Activated T-helper 1 cell treated with anti-CD3 and anti-CD28 coated beads, Interleukin-12 subunit alpha, Interleukin-12 subunit beta, Interleukin-2, Interleukin-4 antibody, amounts not matched to agents 30 ng/mL and 10 ng/mL and 1 ng/mL, durations not matched to agents 14 hours and 24 hours and 36 hours (primary cell): ENCODE measurements around the gene ZHX3. TPM values are rescaled to one million over a fixed set of nuclear protein-coding genes. Genes with fewer than 3 reads are reported as not detected.

Source experiments
- DNase-seq: peaks from one replicate; pipeline ENCODE4 v3.0.0; 2021; ENCODE audit warnings: low spot score
- H3K27ac Mint-ChIP-seq: one replicate; pipeline ENCODE4 v1.8.0; 2021; ENCODE audit warnings: mild to moderate bottlenecking, mixed read lengths
- H3K27me3 Mint-ChIP-seq: one replicate; pipeline ENCODE4 v1.8.0; 2022; ENCODE audit warnings: mild to moderate bottlenecking, moderate library complexity, mixed read lengths; ENCODE audit not compliant: insufficient read depth
- H3K36me3 Mint-ChIP-seq: one replicate; pipeline ENCODE4 v1.8.0; 2021; ENCODE audit warnings: low read depth, mixed read lengths
- H3K4me1 Mint-ChIP-seq: one replicate; pipeline ENCODE4 v1.8.0; 2021; ENCODE audit warnings: low read depth, mixed read lengths
- H3K4me3 Mint-ChIP-seq: one replicate; pipeline ENCODE4 v1.8.0; 2021; ENCODE audit warnings: mild to moderate bottlenecking, moderate library complexity, mixed read lengths
- H3K9me3 Mint-ChIP-seq: one replicate; pipeline ENCODE4 v1.8.0; 2021; ENCODE audit warnings: mixed read lengths
- intact Hi-C: fragments of 100-400 bp; cut with micrococcal nuclease; formaldehyde crosslinking; loops from one replicate; pipeline ENCODE4 v1.15.1; 2024
- total RNA-seq: library from RNA; stranded (reverse); gene quantifications from 2 replicates; pipeline ENCODE4 v1.2.3, GENCODE V29; 2022

ZHX3 gene
- total RNA-seq, 1 donor from 2014 or later, result 9.5 TPM

- H3K4me3 Mint-ChIP-seq, result no peak overlapping the region
- intact Hi-C loops, result no loop called here
Observed at GRCh38 chr20:41185013-41185757, 132.3 kb downstream of the ZHX3 start.

GRCh38 chr20:41183831-41184230 is 133.7 kb downstream of the ZHX3 start:
- H3K9me3 Mint-ChIP-seq, result no peaks in the 10 kb centered on the region
- no peak for DNase-seq
- no peak overlapping the region for H3K4me3 Mint-ChIP-seq
- H3K36me3 Mint-ChIP-seq, result peaks cover 2% of the 10 kb centered on the region
- peaks cover 9% of the 10 kb centered on the region for H3K4me1 Mint-ChIP-seq
- no peak overlapping the region for H3K27ac Mint-ChIP-seq
- no peaks in the 10 kb centered on the region for H3K27me3 Mint-ChIP-seq
- intact Hi-C loops, result no loop called here

More at GRCh38 chr20:41185013-41185757, 132.3 kb downstream of the ZHX3 start:
- H3K9me3 Mint-ChIP-seq, result peaks cover 9% of the 10 kb centered on the region
- no peaks in the 10 kb centered on the region for H3K27me3 Mint-ChIP-seq
- H3K36me3 Mint-ChIP-seq, result peaks cover 2% of the 10 kb centered on the region
- DNase-seq, result no peak
- peaks cover 9% of the 10 kb centered on the region for H3K4me1 Mint-ChIP-seq
- H3K27ac Mint-ChIP-seq, result no peak overlapping the region

- H3K36me3 Mint-ChIP-seq, result peaks cover 2% of the 10 kb centered on the region
- intact Hi-C loops, result no loop called here
- no peak overlapping the region for H3K4me3 Mint-ChIP-seq
- H3K4me1 Mint-ChIP-seq, result peaks cover 9% of the 10 kb centered on the region
- H3K27ac Mint-ChIP-seq, result no peak overlapping the region
- no peaks in the 10 kb centered on the region for H3K27me3 Mint-ChIP-seq
- no peaks in the 10 kb centered on the region for H3K9me3 Mint-ChIP-seq
- no peak for DNase-seq
Observed at GRCh38 chr20:41183391-41183790, 134.1 kb downstream of the ZHX3 start.

GRCh38 chr20:41182296-41183212 is 135.0 kb downstream of the ZHX3 start:
- H3K36me3 Mint-ChIP-seq, result peaks cover 2% of the 10 kb centered on the region
- no peak for DNase-seq
- H3K27ac Mint-ChIP-seq, result no peak overlapping the region
- peaks cover 9% of the 10 kb centered on the region for H3K4me1 Mint-ChIP-seq
- no peaks in the 10 kb centered on the region for H3K9me3 Mint-ChIP-seq
- intact Hi-C loops, result no loop called here
- no peaks in the 10 kb centered on the region for H3K27me3 Mint-ChIP-seq
- no peak overlapping the region for H3K4me3 Mint-ChIP-seq

GRCh38 chr20:41181567-41181966 is 136.0 kb downstream of the ZHX3 start:
- no peak for DNase-seq
- intact Hi-C loops, result no loop called here
- H3K27ac Mint-ChIP-seq, result no peak overlapping the region
- H3K4me1 Mint-ChIP-seq, result peaks cover 9% of the 10 kb centered on the region
- H3K4me3 Mint-ChIP-seq, result no peak overlapping the region
- no peaks in the 10 kb centered on the region for H3K27me3 Mint-ChIP-seq
- no peaks in the 10 kb centered on the region for H3K9me3 Mint-ChIP-seq
- H3K36me3 Mint-ChIP-seq, result peaks cover 4% of the 10 kb centered on the region

GRCh38 chr20:41180599-41181333 is 136.8 kb downstream of the ZHX3 start:
- Mint-ChIP-seq H3K9me3 (no peaks in the 10 kb centered on the region), H3K4me1 (peaks cover 9% of the 10 kb centered on the region), H3K36me3 (peaks cover 12% of the 10 kb centered on the region), H3K27ac (no peak overlapping the region), H3K27me3 (no peaks in the 10 kb centered on the region), H3K4me3 (no peak overlapping the region)
- intact Hi-C loops, result no loop called here
- DNase-seq, result no peak

- no peaks in the 10 kb centered on the region for H3K27me3 Mint-ChIP-seq
- peaks cover 9% of the 10 kb centered on the region for H3K4me1 Mint-ChIP-seq
- no peak overlapping the region for H3K4me3 Mint-ChIP-seq
- DNase-seq, result no peak
- intact Hi-C loops, result no loop called here
- H3K36me3 Mint-ChIP-seq, result peaks cover 14% of the 10 kb centered on the region
- H3K27ac Mint-ChIP-seq, result no peak overlapping the region
- H3K9me3 Mint-ChIP-seq, result no peaks in the 10 kb centered on the region
Observed at GRCh38 chr20:41179961-41180360, 137.6 kb downstream of the ZHX3 start.

GRCh38 chr20:41178904-41179432 is 138.6 kb downstream of the ZHX3 start:
- no peak overlapping the region for H3K4me3 Mint-ChIP-seq
- no peak overlapping the region for H3K27ac Mint-ChIP-seq
- no peaks in the 10 kb centered on the region for H3K9me3 Mint-ChIP-seq
- no peaks in the 10 kb centered on the region for H3K27me3 Mint-ChIP-seq
- no peak for DNase-seq
- intact Hi-C loops, result no loop called here
- H3K36me3 Mint-ChIP-seq, result peaks cover 23% of the 10 kb centered on the region
- peaks cover 9% of the 10 kb centered on the region for H3K4me1 Mint-ChIP-seq

GRCh38 chr20:41178495-41178894 is 139.0 kb downstream of the ZHX3 start:
- no peak overlapping the region for H3K4me3 Mint-ChIP-seq
- H3K9me3 Mint-ChIP-seq, result no peaks in the 10 kb centered on the region
- H3K4me1 Mint-ChIP-seq, result peaks cover 9% of the 10 kb centered on the region
- DNase-seq, result no peak
- H3K27me3 Mint-ChIP-seq, result no peaks in the 10 kb centered on the region
- H3K27ac Mint-ChIP-seq, result no peak overlapping the region
- intact Hi-C loops, result no loop called here
- peaks cover 28% of the 10 kb centered on the region for H3K36me3 Mint-ChIP-seq

GRCh38 chr20:41177636-41178035 is 139.9 kb downstream of the ZHX3 start:
- no peak overlapping the region for H3K4me3 Mint-ChIP-seq
- no peak overlapping the region for H3K27ac Mint-ChIP-seq
- H3K36me3 Mint-ChIP-seq, result peaks cover 35% of the 10 kb centered on the region
- H3K4me1 Mint-ChIP-seq, result peaks cover 8% of the 10 kb centered on the region
- H3K27me3 Mint-ChIP-seq, result no peaks in the 10 kb centered on the region
- DNase-seq, result no peak
- H3K9me3 Mint-ChIP-seq, result no peaks in the 10 kb centered on the region
- intact Hi-C loops, result no loop called here

- no peak for DNase-seq
- Mint-ChIP-seq H3K27ac (no peak overlapping the region), H3K4me3 (no peak overlapping the region), H3K36me3 (peaks cover 37% of the 10 kb centered on the region), H3K9me3 (no peaks in the 10 kb centered on the region), H3K27me3 (no peaks in the 10 kb centered on the region), H3K4me1 (peaks cover 3% of the 10 kb centered on the region)
- intact Hi-C loops, result no loop called here
Observed at GRCh38 chr20:41176711-41177552, 140.6 kb downstream of the ZHX3 start.
